ENCODE results near the gene SERGEF.
"Not testable (repeated sequence)": the region's sequence is repeated elsewhere in the genome, so short reads cannot be mapped to it uniquely, and the experiment has no call there.

The SERGEF gene

DNA sequence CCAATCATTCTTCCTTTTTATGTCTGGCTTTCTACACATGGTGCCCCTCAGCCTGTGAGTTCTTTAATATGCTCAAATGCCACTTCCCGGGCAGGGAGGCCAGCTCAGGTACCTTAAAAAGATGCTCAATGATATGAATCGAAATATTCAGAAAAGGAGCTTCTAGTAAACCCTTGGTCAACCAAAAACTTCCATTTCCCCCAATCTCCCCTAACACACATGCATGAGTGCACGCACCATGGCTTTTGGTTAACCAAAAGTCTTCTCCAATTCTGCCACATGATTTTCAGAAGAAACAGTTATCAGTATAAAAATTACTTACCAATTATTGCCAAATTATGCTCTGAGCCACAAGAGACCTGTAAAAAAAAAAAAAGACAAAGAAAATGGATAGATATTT, 135.0 kb downstream of the SERGEF start:
- Histone ChIP-seq H3K9me3 (ENCODE audit: control insufficient read depth, low read length) (no peaks in the 10 kb centered on the region), H3K4me1 (ENCODE audit: control insufficient read depth, insufficient read depth, low read length) (no peaks in the 10 kb centered on the region), H3K4me3 (ENCODE audit: low read length) (no peak overlapping the region), H3K27me3 (replicated peaks; ENCODE audit: control insufficient read depth, insufficient read depth, low read length) (no peaks in the 10 kb centered on the region), H3K36me3 (ENCODE audit: control insufficient read depth, insufficient read depth, low read length, severe bottlenecking) (no peaks in the 10 kb centered on the region), H3K9ac (ENCODE audit: low read length) (no peak overlapping the region)
- no peak for DNase-seq (ENCODE audit: low read depth)

- no peak for DNase-seq (ENCODE audit: low read depth)
- H3K9ac ChIP-seq (ENCODE audit: low read length), result no peak overlapping the region
- H3K4me1 ChIP-seq (ENCODE audit: control insufficient read depth, insufficient read depth, low read length), result no peaks in the 10 kb centered on the region
- no peaks in the 10 kb centered on the region for H3K27me3 ChIP-seq (replicated peaks; ENCODE audit: control insufficient read depth, insufficient read depth, low read length)
- no peak overlapping the region for H3K4me3 ChIP-seq (ENCODE audit: low read length)
- no peaks in the 10 kb centered on the region for H3K36me3 ChIP-seq (ENCODE audit: control insufficient read depth, insufficient read depth, low read length, severe bottlenecking)
- H3K9me3 ChIP-seq (ENCODE audit: control insufficient read depth, low read length), result no peaks in the 10 kb centered on the region
Observed at GRCh38 chr11:17876827-17877226, 136.0 kb downstream of the SERGEF start.

DNA sequence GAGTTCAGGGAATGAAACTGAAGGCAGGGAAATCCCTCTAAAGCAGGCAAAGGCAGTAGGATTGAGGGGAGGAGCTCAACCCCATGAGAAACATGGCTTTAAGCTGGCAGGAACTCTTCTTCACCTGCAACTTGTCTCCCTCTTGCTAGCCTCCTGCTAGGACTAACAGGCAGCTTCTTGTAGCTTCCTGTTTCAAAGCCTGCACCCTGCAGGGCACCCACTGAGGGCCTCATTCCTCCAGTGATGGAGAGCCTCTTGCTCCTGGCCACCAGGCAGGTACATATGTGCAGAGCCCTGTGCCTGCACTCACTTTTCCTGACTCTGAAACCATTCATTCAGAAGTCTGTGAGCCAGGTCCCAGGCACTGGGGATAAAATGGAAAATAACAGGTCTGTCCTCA, 137.0 kb downstream of the SERGEF start:
- H3K4me3 ChIP-seq (ENCODE audit: low read length), result no peak overlapping the region
- H3K9ac ChIP-seq (ENCODE audit: low read length), result no peak overlapping the region
- no peaks in the 10 kb centered on the region for H3K9me3 ChIP-seq (ENCODE audit: control insufficient read depth, low read length)
- no peaks in the 10 kb centered on the region for H3K4me1 ChIP-seq (ENCODE audit: control insufficient read depth, insufficient read depth, low read length)
- H3K36me3 ChIP-seq (ENCODE audit: control insufficient read depth, insufficient read depth, low read length, severe bottlenecking), result no peaks in the 10 kb centered on the region
- no peaks in the 10 kb centered on the region for H3K27me3 ChIP-seq (replicated peaks; ENCODE audit: control insufficient read depth, insufficient read depth, low read length)
- DNase-seq (ENCODE audit: low read depth), result no peak

DNA sequence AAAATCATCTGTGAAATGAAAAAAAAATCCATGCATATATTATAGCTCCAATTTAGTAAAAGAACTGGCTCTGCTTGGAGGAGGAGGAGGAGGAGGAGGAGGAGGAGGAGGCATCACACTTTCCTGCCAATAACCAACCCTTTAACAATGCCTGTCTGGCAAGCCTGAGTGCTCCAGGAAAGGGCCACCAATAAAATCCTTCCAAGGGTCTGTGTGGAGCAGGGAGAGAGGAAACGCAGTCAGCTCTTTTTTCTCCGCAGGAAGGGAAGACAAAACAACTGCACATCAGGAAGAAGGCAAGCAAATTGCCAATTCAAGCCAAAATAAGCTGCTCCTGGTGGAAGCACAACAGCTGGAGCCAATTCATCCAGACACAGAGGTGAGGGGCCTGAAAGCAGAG, 139.3 kb downstream of the SERGEF start:
- no peaks in the 10 kb centered on the region for H3K27me3 ChIP-seq (replicated peaks; ENCODE audit: control insufficient read depth, insufficient read depth, low read length)
- no peak for DNase-seq (ENCODE audit: low read depth)
- H3K9me3 ChIP-seq (ENCODE audit: control insufficient read depth, low read length), result peaks cover under 1% of the 10 kb centered on the region
- no peak overlapping the region for H3K9ac ChIP-seq (ENCODE audit: low read length)
- H3K4me1 ChIP-seq (ENCODE audit: control insufficient read depth, insufficient read depth, low read length), result no peaks in the 10 kb centered on the region
- no peak overlapping the region for H3K4me3 ChIP-seq (ENCODE audit: low read length)
- no peaks in the 10 kb centered on the region for H3K36me3 ChIP-seq (ENCODE audit: control insufficient read depth, insufficient read depth, low read length, severe bottlenecking)

DNA sequence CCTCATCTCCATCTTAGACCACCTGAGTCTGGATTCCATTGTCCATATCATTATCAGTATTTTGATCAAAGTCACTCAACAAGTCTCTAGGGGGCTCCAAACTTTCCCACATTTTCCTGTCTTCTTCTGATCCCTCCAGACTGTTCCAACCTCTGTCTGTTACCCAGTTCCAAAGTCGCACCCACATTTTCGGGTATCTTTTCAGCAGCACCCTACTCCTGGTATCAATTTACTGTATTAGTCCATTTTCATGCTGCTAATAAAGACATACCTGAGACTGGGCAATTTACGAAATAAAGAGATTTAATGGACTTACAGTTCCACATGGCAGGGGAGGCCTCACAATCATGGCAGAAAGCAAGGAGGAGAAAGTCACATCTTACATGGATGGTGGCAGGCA, 144.4 kb downstream of the SERGEF start:
- DNase-seq (ENCODE audit: low read depth); H3K9me3 ChIP-seq (ENCODE audit: control insufficient read depth, low read length); H3K27me3 ChIP-seq (replicated peaks; ENCODE audit: control insufficient read depth, insufficient read depth, low read length); H3K4me3 ChIP-seq (ENCODE audit: low read length); H3K9ac ChIP-seq (ENCODE audit: low read length); H3K4me1 ChIP-seq (ENCODE audit: control insufficient read depth, insufficient read depth, low read length); H3K36me3 ChIP-seq (ENCODE audit: control insufficient read depth, insufficient read depth, low read length, severe bottlenecking): not testable (repeated sequence)

GRCh38 chr11:17867341-17867740, 145.5 kb downstream of the SERGEF start:
- H3K9ac ChIP-seq (ENCODE audit: low read length), result no peak overlapping the region
- H3K4me1 ChIP-seq (ENCODE audit: control insufficient read depth, insufficient read depth, low read length), result peaks cover 8% of the 10 kb centered on the region
- H3K27me3 ChIP-seq (replicated peaks; ENCODE audit: control insufficient read depth, insufficient read depth, low read length), result no peaks in the 10 kb centered on the region
- peaks cover 5% of the 10 kb centered on the region for H3K9me3 ChIP-seq (ENCODE audit: control insufficient read depth, low read length)
- no peak overlapping the region for H3K4me3 ChIP-seq (ENCODE audit: low read length)
- no peak for DNase-seq (ENCODE audit: low read depth)
- no peaks in the 10 kb centered on the region for H3K36me3 ChIP-seq (ENCODE audit: control insufficient read depth, insufficient read depth, low read length, severe bottlenecking)

DNA sequence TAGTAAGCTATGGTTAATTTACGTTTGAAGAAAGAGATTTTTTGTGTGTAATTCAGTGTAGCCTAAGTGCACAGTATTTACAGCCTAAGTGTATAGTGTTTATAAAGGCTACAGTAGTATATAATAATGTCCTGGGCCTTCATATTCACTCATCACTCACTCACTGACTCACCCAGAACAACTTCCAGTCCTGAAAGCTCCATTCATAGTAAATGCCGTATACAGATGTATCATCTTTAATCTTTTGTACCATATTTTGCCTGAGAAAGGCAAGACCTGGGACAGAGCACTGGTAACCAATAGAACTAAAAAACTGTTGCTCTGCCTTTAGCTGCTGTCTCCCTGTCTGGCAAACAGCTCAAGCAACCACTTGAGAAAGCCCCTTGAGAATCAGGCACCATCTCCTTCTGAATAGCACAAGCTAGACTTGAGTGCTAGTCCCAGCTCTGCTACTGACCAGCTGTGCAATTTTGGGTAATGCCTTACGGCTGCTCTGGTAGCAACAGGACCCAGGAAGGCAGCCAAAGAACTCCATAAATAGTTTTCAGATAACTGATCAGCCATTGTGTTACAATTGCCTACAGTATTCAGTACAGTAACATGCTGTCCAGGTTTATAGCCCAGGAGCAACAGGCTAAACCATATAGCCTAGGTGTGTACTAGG, 146.9 kb downstream of the SERGEF start:
- Histone ChIP-seq H3K9me3 (ENCODE audit: control insufficient read depth, low read length) (peaks cover 5% of the 10 kb centered on the region), H3K27me3 (replicated peaks; ENCODE audit: control insufficient read depth, insufficient read depth, low read length) (no peaks in the 10 kb centered on the region), H3K4me3 (ENCODE audit: low read length) (no peak overlapping the region), H3K36me3 (ENCODE audit: control insufficient read depth, insufficient read depth, low read length, severe bottlenecking) (no peaks in the 10 kb centered on the region), H3K4me1 (ENCODE audit: control insufficient read depth, insufficient read depth, low read length) (peaks cover 16% of the 10 kb centered on the region), H3K9ac (ENCODE audit: low read length) (no peak overlapping the region)
- DNase-seq (ENCODE audit: low read depth), result no peak

DNA sequence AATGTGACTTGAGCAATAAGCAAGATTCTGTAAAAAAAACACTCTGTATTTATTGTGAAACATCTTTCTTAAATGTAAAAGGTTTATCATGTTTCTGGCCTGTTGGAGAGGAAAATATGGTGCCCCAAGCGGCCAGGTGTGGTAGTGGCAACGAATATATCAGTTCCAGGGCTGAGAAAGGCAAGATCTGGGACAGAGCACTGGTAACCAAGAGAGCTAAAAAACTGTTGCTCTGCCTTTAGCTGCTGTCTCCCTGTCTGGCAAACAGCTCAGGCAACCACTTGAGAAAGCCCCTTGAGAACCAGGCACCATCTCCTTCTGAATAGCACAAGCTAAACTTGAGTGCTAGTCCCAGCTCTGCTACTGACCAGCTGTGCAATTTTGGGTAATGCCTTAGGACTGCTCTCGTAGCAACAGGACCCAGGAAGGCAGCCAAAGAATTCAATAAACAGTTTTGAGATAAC, 148.3 kb downstream of the SERGEF start:
- H3K9me3 ChIP-seq (ENCODE audit: control insufficient read depth, low read length), result peaks cover 11% of the 10 kb centered on the region
- H3K4me3 ChIP-seq (ENCODE audit: low read length), result no peak overlapping the region
- no peak overlapping the region for H3K9ac ChIP-seq (ENCODE audit: low read length)

DNA sequence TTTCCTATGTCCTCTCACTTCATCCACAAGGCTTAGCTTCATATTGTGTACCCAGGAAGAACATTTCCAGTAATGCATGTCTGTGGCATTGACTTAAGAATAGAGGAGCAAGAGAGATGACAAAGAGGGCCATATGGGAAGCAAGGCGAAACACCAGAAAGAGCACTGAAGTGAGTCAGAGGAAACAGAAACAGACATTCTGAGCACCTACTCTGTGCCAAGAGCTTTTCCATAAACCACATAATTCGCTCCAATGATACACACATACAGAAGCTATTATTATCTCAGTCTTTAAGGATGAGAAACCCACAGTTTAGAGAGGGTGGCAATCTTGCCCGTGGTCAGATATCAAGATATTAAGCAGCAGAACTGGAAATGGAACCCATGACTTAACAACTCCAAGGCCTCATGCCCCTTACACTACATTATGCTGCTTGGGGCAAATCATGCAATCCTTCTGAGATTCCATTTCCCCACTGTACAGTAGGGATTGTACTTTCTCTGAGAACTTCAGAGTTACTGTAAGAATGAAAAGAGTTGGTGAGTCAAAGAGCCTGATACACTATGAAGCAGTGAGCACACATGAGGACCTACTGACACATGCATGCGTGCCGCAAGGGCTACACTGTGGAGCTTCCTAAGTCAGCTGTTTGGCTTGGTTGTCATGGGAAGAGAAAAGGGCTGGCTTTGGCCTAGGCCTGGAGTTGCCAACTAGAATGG, 151.7 kb downstream of the SERGEF start:
- Histone ChIP-seq H3K4me1 (ENCODE audit: control insufficient read depth, insufficient read depth, low read length) (peaks cover 16% of the 10 kb centered on the region), H3K9me3 (ENCODE audit: control insufficient read depth, low read length) (peaks cover 8% of the 10 kb centered on the region), H3K27me3 (replicated peaks; ENCODE audit: control insufficient read depth, insufficient read depth, low read length) (no peaks in the 10 kb centered on the region), H3K4me3 (ENCODE audit: low read length) (no peak overlapping the region), H3K9ac (ENCODE audit: low read length) (no peak overlapping the region), H3K36me3 (ENCODE audit: control insufficient read depth, insufficient read depth, low read length, severe bottlenecking) (no peaks in the 10 kb centered on the region)
- DNase-seq (ENCODE audit: low read depth), result no peak

More for the DNA sequence above, 148.3 kb downstream of the SERGEF start:
- no peaks in the 10 kb centered on the region for H3K36me3 ChIP-seq (ENCODE audit: control insufficient read depth, insufficient read depth, low read length, severe bottlenecking)
- H3K27me3 ChIP-seq (replicated peaks; ENCODE audit: control insufficient read depth, insufficient read depth, low read length), result no peaks in the 10 kb centered on the region
- no peak for DNase-seq (ENCODE audit: low read depth)
- peaks cover 16% of the 10 kb centered on the region for H3K4me1 ChIP-seq (ENCODE audit: control insufficient read depth, insufficient read depth, low read length)

GRCh38 chr11:17859552-17859951, 153.3 kb downstream of the SERGEF start:
- Histone ChIP-seq H3K27me3 (replicated peaks; ENCODE audit: control insufficient read depth, insufficient read depth, low read length) (no peaks in the 10 kb centered on the region), H3K4me3 (ENCODE audit: low read length) (no peak overlapping the region), H3K4me1 (ENCODE audit: control insufficient read depth, insufficient read depth, low read length) (peaks cover 15% of the 10 kb centered on the region), H3K36me3 (ENCODE audit: control insufficient read depth, insufficient read depth, low read length, severe bottlenecking) (no peaks in the 10 kb centered on the region), H3K9me3 (ENCODE audit: control insufficient read depth, low read length) (peaks cover 8% of the 10 kb centered on the region), H3K9ac (ENCODE audit: low read length) (no peak overlapping the region)
- DNase-seq (ENCODE audit: low read depth), result no peak

- peaks cover 8% of the 10 kb centered on the region for H3K9me3 ChIP-seq (ENCODE audit: control insufficient read depth, low read length)
- no peaks in the 10 kb centered on the region for H3K36me3 ChIP-seq (ENCODE audit: control insufficient read depth, insufficient read depth, low read length, severe bottlenecking)
- no peak overlapping the region for H3K9ac ChIP-seq (ENCODE audit: low read length)
- H3K27me3 ChIP-seq (replicated peaks; ENCODE audit: control insufficient read depth, insufficient read depth, low read length), result no peaks in the 10 kb centered on the region
- no peak for DNase-seq (ENCODE audit: low read depth)
- H3K4me3 ChIP-seq (ENCODE audit: low read length), result no peak overlapping the region
- peaks cover 4% of the 10 kb centered on the region for H3K4me1 ChIP-seq (ENCODE audit: control insufficient read depth, insufficient read depth, low read length)
Observed at GRCh38 chr11:17855531-17856290, 157.1 kb downstream of the SERGEF start.

Data from adipocyte (in vitro differentiated cells).